PC-3 (cell line): ENCODE results near the gene SLC30A10. TPM values are rescaled to one million over a fixed set of nuclear protein-coding genes. Genes with fewer than 3 reads are reported as not detected.
"Not testable (repeated sequence)": the region's sequence is repeated elsewhere in the genome, so short reads cannot be mapped to it uniquely, and the experiment has no call there.

Experiments
- ATAC-seq: fragments of 200-7000 bp; cut with Tn5 transposase; 2 replicates; pipeline ENCODE4 v1.9.1; 2020; ENCODE audit warnings: mild to moderate bottlenecking, moderate library complexity
- BruUV-seq: library from RNA; stranded (reverse); fragments of 400-500 nt; replicated peaks from 2 replicates; lab custom pipeline; 2021; lab: Mats Ljungman, UMichigan
- CTCF ChIA-PET: fragments of 300-600 bp; sonication (Branson Sonifier 250); formaldehyde crosslinking; loops from one replicate; lab custom pipeline; 2022; ENCODE audit warnings: antibody characterized with exemption; lab: Charles Lee
- POLR2A ChIA-PET: fragments of 300-600 bp; sonication (Branson Sonifier 250); formaldehyde crosslinking; loops from one replicate; lab custom pipeline; 2022; ENCODE audit warnings: antibody characterized with exemption; ENCODE audit not compliant: unreplicated experiment; lab: Charles Lee
- DNase-seq: peaks from one replicate; pipeline ENCODE4 v3.0.0-alpha.2; 2015
- H2AFZ ChIP-seq: fragments of 300-600 bp; sonication (generic); 2 replicates; pipeline ENCODE4 v1.6.0; 2016; ENCODE audit warnings: antibody characterized with exemption, low read length
- H3F3A ChIP-seq: fragments of 300-600 bp; sonication (generic); one replicate; pipeline ENCODE4 v1.6.0; 2017; ENCODE audit warnings: antibody characterized with exemption, low read length, control low read depth, mild to moderate bottlenecking; ENCODE audit not compliant: unreplicated experiment
- H3K27ac ChIP-seq: fragments of 300-600 bp; sonication (generic); 2 replicates; pipeline ENCODE4 v1.5.1; 2016; ENCODE audit warnings: mild to moderate bottlenecking, low read length
- H3K27me3 ChIP-seq: fragments of 300-600 bp; sonication (generic); 2 replicates; pipeline ENCODE4 v1.6.1; 2016; ENCODE audit warnings: low read length, mixed read lengths
- H3K36me3 ChIP-seq: fragments of 300-600 bp; sonication (generic); 2 replicates; pipeline ENCODE4 v1.6.1; 2016; ENCODE audit warnings: low read depth, mixed run types, low read length, mixed read lengths
- H3K4me1 ChIP-seq: fragments of 300-600 bp; sonication (generic); 2 replicates; pipeline ENCODE4 v1.5.1; 2016; ENCODE audit warnings: low read length; ENCODE audit not compliant: insufficient read depth
- H3K4me2 ChIP-seq: fragments of 300-600 bp; sonication (generic); 2 replicates; pipeline ENCODE4 v1.6.0; 2016; ENCODE audit warnings: low read length
- H3K4me3 ChIP-seq: fragments of 300-600 bp; sonication (generic); 2 replicates; pipeline ENCODE4 v1.5.1; 2016; ENCODE audit warnings: mild to moderate bottlenecking, low read length, mixed read lengths
- H3K79me2 ChIP-seq: fragments of 300-600 bp; sonication (generic); 2 replicates; pipeline ENCODE4 v1.6.1; 2017; ENCODE audit warnings: low read length, mixed read lengths
- H3K9ac ChIP-seq: fragments of 300-600 bp; sonication (generic); 2 replicates; pipeline ENCODE4 v1.6.0; 2016; ENCODE audit warnings: mild to moderate bottlenecking, low read length
- H3K9me2 ChIP-seq: fragments of 300-600 bp; sonication (generic); replicated peaks from 2 replicates; pipeline ENCODE4 v1.6.1; 2016; ENCODE audit warnings: mixed run types, low read length, mixed read lengths
- H3K9me3 ChIP-seq: fragments of 300-600 bp; sonication (generic); 2 replicates; pipeline ENCODE4 v1.6.1; 2016; ENCODE audit warnings: low read length, mixed read lengths
- H4K20me1 ChIP-seq: fragments of 300-600 bp; sonication (generic); 2 replicates; pipeline ENCODE4 v1.6.1; 2016; ENCODE audit warnings: low read length, mixed read lengths
- EZH2 ChIP-seq: fragments of 300-600 bp; sonication (generic); IDR thresholded peaks from one replicate; pipeline ENCODE4 v1.6.1; 2017; ENCODE audit warnings: antibody characterized with exemption, mild to moderate bottlenecking, low read length; ENCODE audit not compliant: unreplicated experiment
- EZH2phosphoT487 ChIP-seq: fragments of 300-600 bp; sonication (generic); IDR thresholded peaks from 2 replicates; pipeline ENCODE4 v1.6.1; 2018; ENCODE audit warnings: mild to moderate bottlenecking, antibody characterized with exemption, low read length, borderline replicate concordance
- intact Hi-C: fragments of 100-400 bp; cut with micrococcal nuclease; formaldehyde crosslinking; loops from 2 replicates; pipeline ENCODE4 v1.9.0; 2023
- total RNA-seq: library from RNA; depleted of rRNA; stranded (reverse); fragments of >200 nt; gene quantifications from 2 replicates; pipeline ENCODE4 v1.2.3, GENCODE V29; 2014
- TF ChIP-seq, protein P1 (sequence below): fragments of 300-600 bp; sonication (generic); conservative IDR thresholded peaks from 2 replicates; pipeline ENCODE4 v1.5.1; 2017; ENCODE audit warnings: antibody characterized with exemption, low read depth, mild to moderate bottlenecking, low read length

The SLC30A10 gene
- total RNA-seq, 1 experiment from 2014 or later: not detected

DNA sequence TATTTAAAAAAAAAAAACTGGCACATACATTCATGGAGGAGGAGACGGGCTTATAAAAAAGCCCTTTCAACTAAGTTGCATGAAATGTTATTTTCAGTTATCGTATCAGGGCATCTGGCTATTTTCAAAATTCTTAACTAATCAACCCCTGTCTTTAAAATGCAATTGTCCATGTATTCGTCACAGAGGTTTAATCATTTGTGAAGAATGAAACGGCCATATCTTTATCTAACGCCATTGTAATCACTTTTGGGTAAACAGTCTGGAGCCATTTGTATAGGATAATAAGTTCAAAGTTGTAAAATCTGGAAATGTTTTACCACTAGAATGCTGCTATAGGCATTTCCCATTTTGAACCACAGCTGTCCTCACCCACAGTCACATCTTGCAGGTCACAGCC is 30.4 kb downstream of the SLC30A10 start:
- Histone ChIP-seq H4K20me1 (no peaks in the 10 kb centered on the region), H3K4me3 (no peak overlapping the region), H3K4me1 (no peaks in the 10 kb centered on the region), H3K27ac (no peak overlapping the region), H3K9ac (no peak overlapping the region), H3K36me3 (no peaks in the 10 kb centered on the region), H3K79me2 (no peaks in the 10 kb centered on the region), H3F3A (no peaks in the 10 kb centered on the region), H3K27me3 (peaks cover 61% of the 10 kb centered on the region), H3K4me2 (no peak overlapping the region), H3K9me2 (no peaks in the 10 kb centered on the region), H3K9me3 (no peaks in the 10 kb centered on the region), H2AFZ (no peak overlapping the region)
- DNase-seq (no peak), ATAC-seq (no peak)
- ChIA-PET POLR2A (no interaction called here), CTCF (no interaction called here)
- TF ChIP-seq EZH2 (no peak), EZH2phosphoT487 (no peak)
- TF ChIP-seq, protein P1, sequence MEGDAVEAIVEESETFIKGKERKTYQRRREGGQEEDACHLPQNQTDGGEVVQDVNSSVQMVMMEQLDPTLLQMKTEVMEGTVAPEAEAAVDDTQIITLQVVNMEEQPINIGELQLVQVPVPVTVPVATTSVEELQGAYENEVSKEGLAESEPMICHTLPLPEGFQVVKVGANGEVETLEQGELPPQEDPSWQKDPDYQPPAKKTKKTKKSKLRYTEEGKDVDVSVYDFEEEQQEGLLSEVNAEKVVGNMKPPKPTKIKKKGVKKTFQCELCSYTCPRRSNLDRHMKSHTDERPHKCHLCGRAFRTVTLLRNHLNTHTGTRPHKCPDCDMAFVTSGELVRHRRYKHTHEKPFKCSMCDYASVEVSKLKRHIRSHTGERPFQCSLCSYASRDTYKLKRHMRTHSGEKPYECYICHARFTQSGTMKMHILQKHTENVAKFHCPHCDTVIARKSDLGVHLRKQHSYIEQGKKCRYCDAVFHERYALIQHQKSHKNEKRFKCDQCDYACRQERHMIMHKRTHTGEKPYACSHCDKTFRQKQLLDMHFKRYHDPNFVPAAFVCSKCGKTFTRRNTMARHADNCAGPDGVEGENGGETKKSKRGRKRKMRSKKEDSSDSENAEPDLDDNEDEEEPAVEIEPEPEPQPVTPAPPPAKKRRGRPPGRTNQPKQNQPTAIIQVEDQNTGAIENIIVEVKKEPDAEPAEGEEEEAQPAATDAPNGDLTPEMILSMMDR: no peak
- intact Hi-C loops: no loop called here
- no TSS peak for BruUV-seq

DNA sequence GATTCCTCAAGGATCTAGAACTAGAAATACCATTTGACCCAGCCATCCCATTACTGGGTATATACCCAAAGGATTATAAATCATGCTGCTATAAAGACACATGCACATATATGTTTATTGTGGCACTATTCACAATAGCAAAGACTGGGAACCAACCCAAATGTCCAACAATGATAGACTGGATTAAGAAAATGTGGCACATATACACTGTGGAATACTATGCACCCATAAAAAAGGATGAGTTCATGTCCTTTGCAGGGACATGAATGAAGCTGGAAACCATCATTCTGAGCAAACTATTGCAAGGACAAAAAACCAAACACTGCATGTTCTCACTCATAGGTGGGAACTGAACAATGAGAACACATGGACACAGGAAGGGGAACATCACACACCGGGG is 36.1 kb downstream of the SLC30A10 start:
- intact Hi-C loops, CTCF ChIA-PET: not testable (repeated sequence)

DNA sequence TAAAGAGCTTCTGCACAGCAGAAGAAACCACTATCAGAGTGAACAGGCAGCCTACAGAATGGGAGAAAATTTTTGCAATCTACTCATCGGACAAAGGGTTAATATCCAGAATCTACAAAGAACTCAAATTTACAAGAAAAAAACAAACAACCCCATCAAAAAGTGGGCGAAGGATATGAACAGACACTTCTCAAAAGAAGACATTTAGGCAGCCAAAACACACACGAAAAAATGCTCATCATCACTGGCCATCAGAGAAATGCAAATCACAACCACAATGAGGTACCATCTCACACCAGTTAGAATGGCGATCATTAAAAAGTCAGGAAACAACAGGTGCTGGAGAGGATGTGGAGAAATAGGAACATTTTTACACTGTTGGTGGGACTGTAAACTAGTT is 36.5 kb downstream of the SLC30A10 start:
- CTCF ChIA-PET, H3K9ac ChIP-seq, H3K27ac ChIP-seq, H3K4me2 ChIP-seq, ATAC-seq, H3K79me2 ChIP-seq, H3K9me2 ChIP-seq, H3K4me3 ChIP-seq, H3K4me1 ChIP-seq, H3F3A ChIP-seq, H2AFZ ChIP-seq, intact Hi-C loops, POLR2A ChIA-PET, BruUV-seq, DNase-seq, H3K36me3 ChIP-seq, H3K9me3 ChIP-seq, H4K20me1 ChIP-seq: not testable (repeated sequence)
- peaks cover 47% of the 10 kb centered on the region for H3K27me3 ChIP-seq

More for the DNA sequence above, 36.1 kb downstream of the SLC30A10 start:
- H3K27ac ChIP-seq, H2AFZ ChIP-seq, DNase-seq, H4K20me1 ChIP-seq, H3F3A ChIP-seq, BruUV-seq, H3K4me1 ChIP-seq, H3K4me2 ChIP-seq, ATAC-seq, POLR2A ChIA-PET, H3K79me2 ChIP-seq, H3K36me3 ChIP-seq, H3K4me3 ChIP-seq, H3K9me2 ChIP-seq, H3K9me3 ChIP-seq, H3K9ac ChIP-seq: not testable (repeated sequence)
- peaks cover 46% of the 10 kb centered on the region for H3K27me3 ChIP-seq

DNA sequence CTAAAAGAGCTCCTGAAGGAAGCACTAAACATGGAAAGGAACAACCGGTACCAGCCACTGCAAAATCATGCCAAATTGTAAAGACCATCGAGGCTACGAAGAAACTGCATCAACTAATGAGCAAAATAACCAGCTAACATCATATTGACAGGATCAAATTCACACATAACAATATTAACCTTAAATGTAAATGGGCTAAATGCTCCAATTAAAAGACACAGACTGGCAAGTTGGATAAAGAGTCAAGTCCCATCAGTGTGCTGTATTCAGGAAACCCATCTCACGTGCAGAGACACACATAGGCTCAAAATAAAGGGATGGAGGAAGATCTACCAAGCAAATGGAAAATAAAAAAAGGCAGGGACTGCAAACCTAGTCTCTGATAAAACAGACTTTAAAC is 39.7 kb downstream of the SLC30A10 start:
- H3K9me2 ChIP-seq, H3K9ac ChIP-seq, H3K79me2 ChIP-seq, DNase-seq, H3F3A ChIP-seq, H3K4me2 ChIP-seq, H3K27ac ChIP-seq, POLR2A ChIA-PET, ATAC-seq, intact Hi-C loops, H3K4me3 ChIP-seq, H4K20me1 ChIP-seq, BruUV-seq, H2AFZ ChIP-seq, H3K36me3 ChIP-seq, CTCF ChIA-PET, H3K4me1 ChIP-seq, H3K9me3 ChIP-seq: not testable (repeated sequence)
- peaks cover 47% of the 10 kb centered on the region for H3K27me3 ChIP-seq
